Activated T-helper 1 cell treated with anti-CD3 and anti-CD28 coated beads, Interleukin-12 subunit alpha, Interleukin-12 subunit beta, Interleukin-2, Interleukin-4 antibody, amounts not matched to agents 30 ng/mL and 10 ng/mL and 1 ng/mL, durations not matched to agents 14 hours and 24 hours and 36 hours (primary cell): ENCODE measurements around the gene SYN1. TPM values are rescaled to one million over a fixed set of nuclear protein-coding genes. Genes with fewer than 3 reads are reported as not detected.
"Not testable (repeated sequence)": the region's sequence is repeated elsewhere in the genome, so short reads cannot be mapped to it uniquely, and the experiment has no call there.

Experiments used
- DNase-seq: peaks from one replicate; pipeline ENCODE4 v3.0.0; 2021; ENCODE audit warnings: low spot score
- H3K27ac Mint-ChIP-seq: one replicate; pipeline ENCODE4 v1.8.0; 2021; ENCODE audit warnings: mild to moderate bottlenecking, mixed read lengths
- H3K27me3 Mint-ChIP-seq: one replicate; pipeline ENCODE4 v1.8.0; 2022; ENCODE audit warnings: mild to moderate bottlenecking, moderate library complexity, mixed read lengths; ENCODE audit not compliant: insufficient read depth
- H3K36me3 Mint-ChIP-seq: one replicate; pipeline ENCODE4 v1.8.0; 2021; ENCODE audit warnings: low read depth, mixed read lengths
- H3K4me1 Mint-ChIP-seq: one replicate; pipeline ENCODE4 v1.8.0; 2021; ENCODE audit warnings: low read depth, mixed read lengths
- H3K4me3 Mint-ChIP-seq: one replicate; pipeline ENCODE4 v1.8.0; 2021; ENCODE audit warnings: mild to moderate bottlenecking, moderate library complexity, mixed read lengths
- H3K9me3 Mint-ChIP-seq: one replicate; pipeline ENCODE4 v1.8.0; 2021; ENCODE audit warnings: mixed read lengths
- intact Hi-C: fragments of 100-400 bp; cut with micrococcal nuclease; formaldehyde crosslinking; loops from one replicate; pipeline ENCODE4 v1.15.1; 2024
- total RNA-seq: library from RNA; stranded (reverse); gene quantifications from 2 replicates; pipeline ENCODE4 v1.2.3, GENCODE V29; 2022

The SYN1 gene
- total RNA-seq, 1 donor from 2014 or later, result 0.21 TPM

- Mint-ChIP-seq H3K36me3 (no peaks in the 10 kb centered on the region), H3K4me1 (no peaks in the 10 kb centered on the region), H3K27me3 (peaks cover under 1% of the 10 kb centered on the region), H3K27ac (no peak overlapping the region), H3K9me3 (no peaks in the 10 kb centered on the region), H3K4me3 (no peak overlapping the region)
- intact Hi-C loops, result no loop called here
- no peak for DNase-seq
These were observed 11.4 kb downstream of the SYN1 start for GRCh38 chrX:47608130-47608810.

GRCh38 chrX:47607091-47607490 lies 12.6 kb downstream of the SYN1 start:
- no peaks in the 10 kb centered on the region for H3K9me3 Mint-ChIP-seq
- H3K4me1 Mint-ChIP-seq, result no peaks in the 10 kb centered on the region
- intact Hi-C loops, result no loop called here
- no peak overlapping the region for H3K27ac Mint-ChIP-seq
- H3K27me3 Mint-ChIP-seq, result no peaks in the 10 kb centered on the region
- no peaks in the 10 kb centered on the region for H3K36me3 Mint-ChIP-seq
- no peak overlapping the region for H3K4me3 Mint-ChIP-seq
- no peak for DNase-seq

- Mint-ChIP-seq H3K36me3 (no peaks in the 10 kb centered on the region), H3K27me3 (no peaks in the 10 kb centered on the region), H3K4me3 (no peak overlapping the region), H3K9me3 (no peaks in the 10 kb centered on the region), H3K27ac (no peak overlapping the region), H3K4me1 (no peaks in the 10 kb centered on the region)
- intact Hi-C loops, result no loop called here
- DNase-seq, result no peak
These were observed 14.6 kb downstream of the SYN1 start for GRCh38 chrX:47605024-47605423.

- H3K9me3 Mint-ChIP-seq, H3K4me1 Mint-ChIP-seq, H3K27ac Mint-ChIP-seq, H3K4me3 Mint-ChIP-seq, H3K36me3 Mint-ChIP-seq, DNase-seq, intact Hi-C loops, H3K27me3 Mint-ChIP-seq: not testable (repeated sequence)
These were observed 16.5 kb downstream of the SYN1 start for GRCh38 chrX:47603125-47603524.

- H3K27ac Mint-ChIP-seq, result no peak overlapping the region
- H3K36me3 Mint-ChIP-seq, result peaks cover 9% of the 10 kb centered on the region
- intact Hi-C loops, result no loop called here
- DNase-seq, result no peak
- no peak overlapping the region for H3K4me3 Mint-ChIP-seq
- H3K4me1 Mint-ChIP-seq, result peaks cover 12% of the 10 kb centered on the region
- H3K9me3 Mint-ChIP-seq, result peaks cover 18% of the 10 kb centered on the region
- H3K27me3 Mint-ChIP-seq, result no peaks in the 10 kb centered on the region
These were observed 22.4 kb downstream of the SYN1 start for GRCh38 chrX:47597222-47597621.

- Mint-ChIP-seq H3K27ac (peak overlapping the region; percentile 58), H3K27me3 (no peaks in the 10 kb centered on the region), H3K4me1 (peaks cover 12% of the 10 kb centered on the region), H3K4me3 (no peak overlapping the region), H3K9me3 (peaks cover 18% of the 10 kb centered on the region), H3K36me3 (peaks cover 9% of the 10 kb centered on the region)
- no peak for DNase-seq
- intact Hi-C loops, result no loop called here
These were observed 23.4 kb downstream of the SYN1 start for GRCh38 chrX:47596256-47596655.

GRCh38 chrX:47595716-47596251 lies 23.9 kb downstream of the SYN1 start:
- Mint-ChIP-seq H3K4me3 (no peak overlapping the region), H3K27ac (peak overlapping the region; percentile 58)

GRCh38 chrX:47593522-47593921 lies 26.1 kb downstream of the SYN1 start:
- peaks cover 9% of the 10 kb centered on the region for H3K36me3 Mint-ChIP-seq
- H3K27ac Mint-ChIP-seq, result no peak overlapping the region
- no peak overlapping the region for H3K4me3 Mint-ChIP-seq
- peaks cover 12% of the 10 kb centered on the region for H3K4me1 Mint-ChIP-seq
- H3K9me3 Mint-ChIP-seq, result peaks cover 18% of the 10 kb centered on the region
- intact Hi-C loops, result no loop called here
- no peaks in the 10 kb centered on the region for H3K27me3 Mint-ChIP-seq
- DNase-seq, result no peak

More at GRCh38 chrX:47595716-47596251, 23.9 kb downstream of the SYN1 start:
- H3K4me1 Mint-ChIP-seq, result peaks cover 12% of the 10 kb centered on the region
- peaks cover 9% of the 10 kb centered on the region for H3K36me3 Mint-ChIP-seq
- H3K9me3 Mint-ChIP-seq, result peaks cover 18% of the 10 kb centered on the region
- intact Hi-C loops, result no loop called here
- no peaks in the 10 kb centered on the region for H3K27me3 Mint-ChIP-seq
- no peak for DNase-seq

GRCh38 chrX:47590984-47591383 lies 28.7 kb downstream of the SYN1 start:
- intact Hi-C loops, result no loop called here
- Mint-ChIP-seq H3K4me3 (no peak overlapping the region), H3K9me3 (peaks cover 4% of the 10 kb centered on the region)

GRCh38 chrX:47587906-47588735 lies 31.5 kb downstream of the SYN1 start:
- Mint-ChIP-seq H3K36me3 (peaks cover 5% of the 10 kb centered on the region), H3K27ac (no peak overlapping the region), H3K27me3 (no peaks in the 10 kb centered on the region), H3K4me1 (peaks cover 11% of the 10 kb centered on the region), H3K4me3 (no peak overlapping the region), H3K9me3 (no peaks in the 10 kb centered on the region)
- intact Hi-C loops, result no loop called here
- DNase-seq, result no peak

More at GRCh38 chrX:47590984-47591383, 28.7 kb downstream of the SYN1 start:
- peaks cover 5% of the 10 kb centered on the region for H3K4me1 Mint-ChIP-seq
- peaks cover 4% of the 10 kb centered on the region for H3K36me3 Mint-ChIP-seq
- H3K27me3 Mint-ChIP-seq, result no peaks in the 10 kb centered on the region
- DNase-seq, result no peak
- no peak overlapping the region for H3K27ac Mint-ChIP-seq

GRCh38 chrX:47587091-47587891 lies 32.4 kb downstream of the SYN1 start:
- no peaks in the 10 kb centered on the region for H3K9me3 Mint-ChIP-seq
- DNase-seq, result no peak
- no peaks in the 10 kb centered on the region for H3K27me3 Mint-ChIP-seq
- no peak overlapping the region for H3K27ac Mint-ChIP-seq
- H3K36me3 Mint-ChIP-seq, result peaks cover 5% of the 10 kb centered on the region
- H3K4me1 Mint-ChIP-seq, result peaks cover 15% of the 10 kb centered on the region
- intact Hi-C loops, result no loop called here
- H3K4me3 Mint-ChIP-seq, result no peak overlapping the region

GRCh38 chrX:47586043-47586787 lies 33.4 kb downstream of the SYN1 start:
- H3K4me1 Mint-ChIP-seq, result peaks cover 24% of the 10 kb centered on the region
- H3K4me3 Mint-ChIP-seq, result no peak overlapping the region
- no peak overlapping the region for H3K27ac Mint-ChIP-seq
- no peaks in the 10 kb centered on the region for H3K9me3 Mint-ChIP-seq
- H3K36me3 Mint-ChIP-seq, result peaks cover 5% of the 10 kb centered on the region
- intact Hi-C loops, result no loop called here
- no peaks in the 10 kb centered on the region for H3K27me3 Mint-ChIP-seq
- DNase-seq, result no peak
